ENCODE results near the gene HNRNPUL2. TPM values are rescaled to one million over a fixed set of nuclear protein-coding genes. Genes with fewer than 3 reads are reported as not detected.
A peak's percentile ranks its signal among the peaks of the same experiment; 100 is the strongest.

The HNRNPUL2 gene
- total and polyA plus RNA-seq, 7 donors: 22.9 to 54.3 (median 30.7) TPM

GRCh38 chr11:62682518-62682917 is 44.7 kb downstream of the HNRNPUL2 start:
- H3K36me3 ChIP-seq: peaks cover 0 to 5% (median 2%) of the 10 kb centered on the region in 4 donors

GRCh38 chr11:62680825-62681240 is 46.4 kb downstream of the HNRNPUL2 start:
- Histone ChIP-seq H3K9me3 (no peaks in the 10 kb centered on the region), H3K36me3 (peaks cover 0 to 21% (median 10%) of the 10 kb centered on the region in 4 donors), H3K27ac (peak overlapping the region in 3 of 4 donors; percentile 86 to 93 (median 91)), H3K4me3 (no peak overlapping the region), H3K4me1 (peaks cover 0 to 33% (median 21%) of the 10 kb centered on the region in 4 donors), H3K27me3 (no peaks in the 10 kb centered on the region)
- TF ChIP-seq CTCF (IDR thresholded peaks at IDR 0.05) (peak in 3 of 4 experiments; percentile 16 to 38 (median 32)), EP300 (IDR thresholded peaks at IDR 0.05) (no peak)
- 41 to 57% methylated on average over 4 of the region's 4 CpGs for WGBS, 2 donors
- DNase-seq: peak; percentile 73
- intact Hi-C loops (cut with DNase I): no loop called here

More at GRCh38 chr11:62682518-62682917, 44.7 kb downstream of the HNRNPUL2 start:
- 29 to 75% methylated on average over 7 of the region's 7 CpGs for WGBS, 2 donors
- Histone ChIP-seq H3K27me3 (peaks cover 0 to 1% (median under 1%) of the 10 kb centered on the region in 3 donors), H3K27ac (no peak overlapping the region), H3K4me3 (no peak overlapping the region), H3K9me3 (no peaks in the 10 kb centered on the region), H3K4me1 (peaks cover 0 to 29% (median 22%) of the 10 kb centered on the region in 4 donors)
- no peak for DNase-seq
- intact Hi-C loops (cut with DNase I): no loop called here
- TF ChIP-seq CTCF (IDR thresholded peaks at IDR 0.05) (no peak), POLR2AphosphoS5 (IDR thresholded peaks at IDR 0.05) (no peak), POLR2A (IDR thresholded peaks at IDR 0.05) (no peak), EP300 (IDR thresholded peaks at IDR 0.05) (no peak)

GRCh38 chr11:62678770-62679696 is 48.2 kb downstream of the HNRNPUL2 start, which contains the start of gene UBXN1:
Gene UBXN1 (minus strand): TSS chr11:62679073. CDS start chr11:62678923, 150 bp downstream.
- DNase-seq: peak; percentile 96
- Histone ChIP-seq H3K9me3 (no peaks in the 10 kb centered on the region), H3K27ac (peak within 1 kb of the TSS; percentile 86 to 93 (median 92)), H3K27me3 (no peaks in the 10 kb centered on the region), H3K4me1 (peaks cover 0 to 33% (median 21%) of the 10 kb centered on the region in 4 donors), H3K4me3 (peak within 1 kb of the TSS; percentile 74 to 99 (median 96)), H3K36me3 (peaks cover 0 to 33% (median 10%) of the 10 kb centered on the region in 4 donors)
- TF ChIP-seq POLR2AphosphoS5 (IDR thresholded peaks at IDR 0.05): peak; percentile 76 to 91 (median 84)
- peak; percentile 45 to 74 for TF ChIP-seq POLR2A (IDR thresholded peaks at IDR 0.05)
- TF ChIP-seq EP300 (IDR thresholded peaks at IDR 0.05): peak in 1 of 4 donors; percentile 38
- no peak for TF ChIP-seq CTCF (IDR thresholded peaks at IDR 0.05)
- WGBS, 2 donors: 7 to 9% methylated on average over 55 of the region's 55 CpGs
- intact Hi-C loops (cut with DNase I): no loop called here

- Histone ChIP-seq H3K27me3 (no peaks in the 10 kb centered on the region), H3K4me1 (peaks cover 0 to 33% (median 22%) of the 10 kb centered on the region in 4 donors), H3K9me3 (no peaks in the 10 kb centered on the region), H3K36me3 (peaks cover 0 to 38% (median 10%) of the 10 kb centered on the region in 4 donors), H3K4me3 (peak overlapping the region; percentile 74 to 99 (median 96)), H3K27ac (peak overlapping the region; percentile 86 to 93 (median 92))
- DNase-seq: peak; percentile 64
- intact Hi-C loops (cut with DNase I): no loop called here
- TF ChIP-seq EP300 (IDR thresholded peaks at IDR 0.05) (no peak), POLR2AphosphoS5 (IDR thresholded peaks at IDR 0.05) (no peak), CTCF (IDR thresholded peaks at IDR 0.05) (no peak), POLR2A (IDR thresholded peaks at IDR 0.05) (no peak)
- WGBS, 2 donors: 3 to 4% methylated on average over 16 of the region's 16 CpGs
Observed at GRCh38 chr11:62678433-62678769, 48.9 kb downstream of the HNRNPUL2 start.
